ENCODE results near the gene LATS2.

LATS2 gene

GRCh38 chr13:21066946-21067345 is 5.6 kb upstream of the LATS2 start:
- Histone ChIP-seq H3K36me3 (ENCODE audit: control insufficient read depth in 2 of 2, insufficient read depth in 1 of 2, low read length in 2 of 2) (no peaks in the 10 kb centered on the region), H3K27ac (ENCODE audit: extremely low read depth, low read depth, low read length) (no peak overlapping the region), H3K4me1 (ENCODE audit: control insufficient read depth, insufficient read depth, low read length) (no peaks in the 10 kb centered on the region), H3K4me3 (ENCODE audit: low read depth, low read length) (no peak overlapping the region), H3K9me3 (ENCODE audit: control insufficient read depth, insufficient read depth, low read depth, low read length) (no peaks in the 10 kb centered on the region)
- ChIA-PET CTCF (no interaction called here), POLR2A (no interaction called here)
- TF ChIP-seq ZNF18 (tag by site-specific recombination; IDR thresholded peaks at IDR 0.05): no peak
- no peak for TF ChIP-seq PRDM4 (tag by site-specific recombination; IDR thresholded peaks at IDR 0.05)
- TF ChIP-seq MZF1 (tag by site-specific recombination; IDR thresholded peaks at IDR 0.05; ENCODE audit: borderline replicate concordance): no peak
- TF ChIP-seq, protein P1, sequence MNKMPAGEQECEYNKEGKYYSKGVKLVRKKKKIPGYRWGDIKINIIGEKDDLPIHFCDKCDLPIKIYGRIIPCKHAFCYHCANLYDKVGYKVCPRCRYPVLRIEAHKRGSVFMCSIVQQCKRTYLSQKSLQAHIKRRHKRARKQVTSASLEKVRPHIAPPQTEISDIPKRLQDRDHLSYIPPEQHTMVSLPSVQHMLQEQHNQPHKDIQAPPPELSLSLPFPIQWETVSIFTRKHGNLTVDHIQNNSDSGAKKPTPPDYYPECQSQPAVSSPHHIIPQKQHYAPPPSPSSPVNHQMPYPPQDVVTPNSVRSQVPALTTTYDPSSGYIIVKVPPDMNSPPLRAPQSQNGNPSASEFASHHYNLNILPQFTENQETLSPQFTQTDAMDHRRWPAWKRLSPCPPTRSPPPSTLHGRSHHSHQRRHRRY (tag by site-specific recombination; IDR thresholded peaks at IDR 0.05): no peak
- no peak for TF ChIP-seq ZNF626 (tag by site-specific recombination; IDR thresholded peaks at IDR 0.05)
- no peak for TF ChIP-seq ZNF514 (tag by site-specific recombination; IDR thresholded peaks at IDR 0.05)
- no peak for TF ChIP-seq ZBTB7A (tag by site-specific recombination; IDR thresholded peaks at IDR 0.05; ENCODE audit: low read depth)
- no peak for TF ChIP-seq ZSCAN4 (tag by site-specific recombination; IDR thresholded peaks at IDR 0.05)
- TF ChIP-seq ZNF133 (tag by site-specific recombination; IDR thresholded peaks at IDR 0.05): no peak
- TF ChIP-seq, protein P2, sequence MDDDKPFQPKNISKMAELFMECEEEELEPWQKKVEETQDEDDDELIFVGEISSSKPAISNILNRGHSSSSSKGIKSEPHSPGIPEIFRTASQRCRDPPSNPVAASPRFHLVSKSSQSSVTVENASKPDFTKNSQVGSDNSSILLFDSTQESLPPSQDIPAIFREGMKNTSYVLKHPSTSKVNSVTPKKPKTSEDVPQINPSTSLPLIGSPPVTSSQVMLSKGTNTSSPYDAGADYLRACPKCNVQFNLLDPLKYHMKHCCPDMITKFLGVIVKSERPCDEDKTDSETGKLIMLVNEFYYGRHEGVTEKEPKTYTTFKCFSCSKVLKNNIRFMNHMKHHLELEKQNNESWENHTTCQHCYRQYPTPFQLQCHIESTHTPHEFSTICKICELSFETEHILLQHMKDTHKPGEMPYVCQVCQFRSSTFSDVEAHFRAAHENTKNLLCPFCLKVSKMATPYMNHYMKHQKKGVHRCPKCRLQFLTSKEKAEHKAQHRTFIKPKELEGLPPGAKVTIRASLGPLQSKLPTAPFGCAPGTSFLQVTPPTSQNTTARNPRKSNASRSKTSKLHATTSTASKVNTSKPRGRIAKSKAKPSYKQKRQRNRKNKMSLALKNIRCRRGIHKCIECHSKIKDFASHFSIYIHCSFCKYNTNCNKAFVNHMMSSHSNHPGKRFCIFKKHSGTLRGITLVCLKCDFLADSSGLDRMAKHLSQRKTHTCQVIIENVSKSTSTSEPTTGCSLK (tag by site-specific recombination; IDR thresholded peaks at IDR 0.05): no peak
- TF ChIP-seq, protein P3, sequence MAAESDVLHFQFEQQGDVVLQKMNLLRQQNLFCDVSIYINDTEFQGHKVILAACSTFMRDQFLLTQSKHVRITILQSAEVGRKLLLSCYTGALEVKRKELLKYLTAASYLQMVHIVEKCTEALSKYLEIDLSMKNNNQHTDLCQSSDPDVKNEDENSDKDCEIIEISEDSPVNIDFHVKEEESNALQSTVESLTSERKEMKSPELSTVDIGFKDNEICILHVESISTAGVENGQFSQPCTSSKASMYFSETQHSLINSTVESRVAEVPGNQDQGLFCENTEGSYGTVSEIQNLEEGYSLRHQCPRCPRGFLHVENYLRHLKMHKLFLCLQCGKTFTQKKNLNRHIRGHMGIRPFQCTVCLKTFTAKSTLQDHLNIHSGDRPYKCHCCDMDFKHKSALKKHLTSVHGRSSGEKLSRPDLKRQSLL (tag by site-specific recombination; IDR thresholded peaks at IDR 0.05): no peak
- no peak for TF ChIP-seq SCRT2 (tag by site-specific recombination; IDR thresholded peaks at IDR 0.05)
- TF ChIP-seq ZBTB48 (tag by site-specific recombination; IDR thresholded peaks at IDR 0.05): no peak
- TF ChIP-seq ZNF621 (tag by site-specific recombination; IDR thresholded peaks at IDR 0.05): no peak
- TF ChIP-seq ZFP37 (tag by site-specific recombination; IDR thresholded peaks at IDR 0.05): no peak

DNA sequence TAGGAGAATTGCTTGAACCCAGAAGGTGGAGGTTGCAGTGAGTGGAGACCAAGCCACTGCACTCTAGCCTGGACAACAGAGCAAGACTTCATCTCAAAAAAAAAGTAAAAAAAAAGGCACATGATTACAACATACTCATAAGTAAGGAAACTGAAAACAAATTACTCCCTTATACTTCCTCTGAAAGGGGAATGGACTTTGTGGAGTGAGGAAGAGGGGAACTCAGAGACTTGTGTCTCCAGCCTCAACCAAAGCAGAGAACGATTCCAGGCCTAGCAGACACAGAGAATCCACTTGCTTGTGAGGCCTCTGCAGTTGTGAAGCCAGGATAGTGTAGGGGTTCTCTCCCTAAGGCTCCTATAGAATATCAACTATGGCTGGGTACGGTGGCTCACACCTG is 4.3 kb upstream of the LATS2 start:
- TF ChIP-seq ZNF837 (tag by site-specific recombination; IDR thresholded peaks at IDR 0.05) (no peak), ZBTB10 (tag by site-specific recombination; IDR thresholded peaks at IDR 0.05) (no peak), INSM2 (tag by site-specific recombination; IDR thresholded peaks at IDR 0.05) (no peak), FEZF1 (tag by site-specific recombination; IDR thresholded peaks at IDR 0.05) (no peak)
- no peaks in the 10 kb centered on the region for H3K9me3 ChIP-seq (ENCODE audit: control insufficient read depth, insufficient read depth, low read depth, low read length)
- no peak overlapping the region for H3K4me3 ChIP-seq (ENCODE audit: low read depth, low read length)
- H3K27ac ChIP-seq (ENCODE audit: extremely low read depth, low read depth, low read length): no peak overlapping the region
- ChIA-PET CTCF (no interaction called here), POLR2A (no interaction called here)
- no peaks in the 10 kb centered on the region for H3K4me1 ChIP-seq (ENCODE audit: control insufficient read depth, insufficient read depth, low read length)
- no peaks in the 10 kb centered on the region for H3K36me3 ChIP-seq (ENCODE audit: control insufficient read depth in 2 of 2, insufficient read depth in 1 of 2, low read length in 2 of 2)

Data from HEK293 (cell line).